Common myeloid progenitor, CD34-positive (primary cell): Measurements from ENCODE around the gene ADGRA1.
"Not testable (repeated sequence)": the region's sequence is repeated elsewhere in the genome, so short reads cannot be mapped to it uniquely, and the experiment has no call there.

ENCODE experiments used
- CTCF ChIA-PET: fragments of 350-600 bp; sonication (Branson Sonifier 250); formaldehyde crosslinking; loops from one replicate; lab custom pipeline; 2021; ENCODE audit warnings: antibody characterized with exemption; lab: Charles Lee
- POLR2A ChIA-PET: fragments of 350-600 bp; sonication (Branson Sonifier 250); formaldehyde crosslinking; loops from one replicate; lab custom pipeline; 2021; ENCODE audit warnings: antibody characterized with exemption; lab: Charles Lee
- DNase-seq, 3 donors: peaks; one replicate each; pipeline versions ENCODE4 v3.0.0 to v3.0.0-alpha.2; 2013
- H3K27ac ChIP-seq, 2 experiments: 1 replicate in 1 of 2; 2 replicates in 1 of 2; pipeline ENCODE4 v1.7.0; 2013; ENCODE audit warnings: inconsistent platforms in 2 of 2, low read length in 2 of 2, mild to moderate bottlenecking in 2 of 2, low read depth in 1 of 2, moderate library complexity in 1 of 2; ENCODE audit not compliant: severe bottlenecking in 2 of 2, insufficient read depth in 1 of 2, poor library complexity in 1 of 2
- H3K27me3 ChIP-seq, 5 experiments: replicated peaks in 2 of 5; 1 replicate in 3 of 5; 2 replicates in 2 of 5; pipeline versions ENCODE4 v1.6.1 to v1.7.0; 2013; ENCODE audit warnings: low read length in 4 of 5, mild to moderate bottlenecking in 2 of 5, moderate library complexity in 2 of 5, inconsistent platforms in 1 of 5; ENCODE audit not compliant: insufficient read depth in 5 of 5, control insufficient read depth in 4 of 5
- H3K36me3 ChIP-seq, 4 experiments: 1 replicate in 2 of 4; 2 replicates in 2 of 4; pipeline versions ENCODE4 v1.6.1 to v1.7.0; 2013; ENCODE audit warnings: low read length in 3 of 4, control low read depth in 1 of 4, mild to moderate bottlenecking in 1 of 4; ENCODE audit not compliant: control insufficient read depth in 4 of 4, insufficient read depth in 4 of 4
- H3K4me1 ChIP-seq, 4 experiments: 1 replicate in 3 of 4; 2 replicates in 1 of 4; pipeline versions ENCODE4 v1.6.1 to v1.7.1; 2013; ENCODE audit warnings: low read length in 3 of 4, mild to moderate bottlenecking in 3 of 4, control low read depth in 1 of 4, inconsistent platforms in 1 of 4, moderate library complexity in 1 of 4; ENCODE audit not compliant: control insufficient read depth in 4 of 4, insufficient read depth in 4 of 4; ENCODE audit errors: control extremely low read depth in 1 of 4
- H3K4me3 ChIP-seq, 7 experiments: 1 replicate in 4 of 7; 2 replicates in 3 of 7; pipeline versions ENCODE4 v1.5.1 to v1.7.0; 2013; ENCODE audit warnings: mild to moderate bottlenecking in 7 of 7, low read length in 6 of 7, moderate library complexity in 6 of 7, inconsistent platforms in 2 of 7, low read depth in 2 of 7, control low read depth in 1 of 7; ENCODE audit not compliant: insufficient read depth in 4 of 7, control insufficient read depth in 1 of 7; ENCODE audit errors: extremely low read depth in 1 of 7
- H3K9me3 ChIP-seq, 5 experiments: 1 replicate in 4 of 5; 2 replicates in 1 of 5; pipeline versions ENCODE4 v1.6.1 to v1.7.1; 2013; ENCODE audit warnings: low read length in 4 of 5, mild to moderate bottlenecking in 2 of 5, inconsistent platforms in 1 of 5, low read depth in 1 of 5, moderate library complexity in 1 of 5; ENCODE audit not compliant: control insufficient read depth in 4 of 5, insufficient read depth in 2 of 5; ENCODE audit errors: control extremely low read depth in 1 of 5
- WGBS: methylation state at CpG from one replicate; pipeline ENCODE4 v1.1.5; 2013; ENCODE audit not compliant: insufficient coverage; 5-methylcytosine and 5-hydroxymethylcytosine counted together

The ADGRA1 gene

DNA sequence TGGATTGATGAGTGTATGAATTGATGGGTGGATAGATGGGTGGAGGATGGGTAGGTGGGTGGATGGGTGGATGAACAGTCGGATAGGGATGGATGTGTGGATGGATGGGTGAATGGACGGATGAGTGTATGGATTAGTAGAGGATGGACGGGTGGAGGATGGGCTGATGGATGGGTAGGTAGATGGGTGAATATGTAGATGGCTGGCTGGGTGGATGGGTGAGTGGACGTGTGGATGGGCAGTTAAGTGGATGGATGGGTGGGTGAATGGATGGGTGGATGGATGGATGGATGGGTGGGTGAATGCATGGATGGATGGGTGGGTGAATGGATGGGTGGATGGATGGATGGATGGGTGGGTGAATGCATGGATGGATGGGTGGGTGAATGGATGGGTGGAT, 87.9 kb downstream of the ADGRA1 start:
- H3K4me1 ChIP-seq, CTCF ChIA-PET, H3K4me3 ChIP-seq, H3K36me3 ChIP-seq, H3K9me3 ChIP-seq, POLR2A ChIA-PET, H3K27ac ChIP-seq, DNase-seq: not testable (repeated sequence)
- H3K27me3 ChIP-seq: peaks cover 0 to 19% (median 4%) of the 10 kb centered on the region in 5 experiments
- 100% methylated on average over 4 of the region's 4 CpGs for WGBS

- CTCF ChIA-PET: no interaction called here
- Histone ChIP-seq H3K4me3 (no peak overlapping the region), H3K27me3 (peaks cover 0 to 13% (median 4%) of the 10 kb centered on the region in 5 experiments), H3K36me3 (no peaks in the 10 kb centered on the region), H3K27ac (no peak overlapping the region), H3K4me1 (no peaks in the 10 kb centered on the region), H3K9me3 (peaks cover 0 to 9% (median 2%) of the 10 kb centered on the region in 5 experiments)
- POLR2A ChIA-PET: no interaction called here
- no peak for DNase-seq
- WGBS: 98% methylated on average over 4 of the region's 4 CpGs
Measured at GRCh38 chr10:133176546-133176945, 88.8 kb downstream of the ADGRA1 start.

- Histone ChIP-seq H3K27me3 (peaks cover 0 to 9% (median 0%) of the 10 kb centered on the region in 5 experiments), H3K4me3 (no peak overlapping the region), H3K4me1 (no peaks in the 10 kb centered on the region), H3K9me3 (peaks cover 0 to 9% (median 2%) of the 10 kb centered on the region in 5 experiments), H3K27ac (no peak overlapping the region), H3K36me3 (no peaks in the 10 kb centered on the region)
- POLR2A ChIA-PET: no interaction called here
- CTCF ChIA-PET: no interaction called here
- no peak for DNase-seq
- 96% methylated on average over 12 of the region's 12 CpGs for WGBS
Measured at GRCh38 chr10:133177380-133178157, 89.8 kb downstream of the ADGRA1 start.

GRCh38 chr10:133178357-133179127, 90.8 kb downstream of the ADGRA1 start:
- ChIA-PET POLR2A (no interaction called here), CTCF (no interaction called here)
- DNase-seq: no peak
- H3K27me3 ChIP-seq: peaks cover 0 to 4% (median 0%) of the 10 kb centered on the region in 5 experiments
- H3K9me3 ChIP-seq: peaks cover 0 to 9% (median 2%) of the 10 kb centered on the region in 5 experiments
- H3K27ac ChIP-seq: no peak overlapping the region
- H3K4me3 ChIP-seq: no peak overlapping the region
- no peaks in the 10 kb centered on the region for H3K4me1 ChIP-seq
- 98% methylated on average over 27 of the region's 29 CpGs for WGBS
- no peaks in the 10 kb centered on the region for H3K36me3 ChIP-seq

GRCh38 chr10:133179128-133179520, 91.4 kb downstream of the ADGRA1 start:
- Histone ChIP-seq H3K36me3 (no peaks in the 10 kb centered on the region), H3K9me3 (peaks cover 0 to 9% (median 2%) of the 10 kb centered on the region in 5 experiments), H3K4me3 (no peak overlapping the region), H3K27ac (no peak overlapping the region), H3K4me1 (no peaks in the 10 kb centered on the region), H3K27me3 (peaks cover 0 to 8% (median 0%) of the 10 kb centered on the region in 5 experiments)
- ChIA-PET POLR2A (interaction anchor here (0.8 kb wide), 1 partner anchor 11 kb away, joined by 3 read pairs; no protein-coding TSS in a partner anchor), CTCF (no interaction called here)
- DNase-seq: no peak
- 95% methylated on average over 11 of the region's 11 CpGs for whole genome bisulfite sequencing

DNA sequence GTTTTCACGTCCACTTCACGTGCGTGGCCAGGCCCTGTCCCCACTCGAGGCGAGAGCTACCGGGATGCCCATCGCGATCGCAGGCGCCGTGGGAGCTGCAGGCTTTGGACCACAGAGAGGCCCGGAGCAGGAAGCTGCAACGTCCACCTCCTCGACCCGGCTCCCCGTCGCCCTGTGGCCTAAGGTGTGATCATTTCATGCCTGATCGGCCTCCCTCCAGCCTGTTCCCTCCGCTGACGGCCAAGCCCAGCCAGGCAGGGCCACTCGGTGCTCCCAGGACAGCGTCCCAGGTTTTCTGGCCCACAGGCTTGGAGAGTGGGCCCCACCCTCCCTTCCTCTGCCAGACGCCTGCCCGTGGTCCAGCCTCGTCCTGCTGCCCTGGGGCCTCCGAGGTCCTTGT, 91.9 kb downstream of the ADGRA1 start:
- Histone ChIP-seq H3K27me3 (peaks cover 0 to 10% (median 0%) of the 10 kb centered on the region in 5 experiments), H3K27ac (no peak overlapping the region), H3K9me3 (peaks cover 0 to 9% (median 2%) of the 10 kb centered on the region in 5 experiments), H3K36me3 (no peaks in the 10 kb centered on the region), H3K4me3 (no peak overlapping the region), H3K4me1 (no peaks in the 10 kb centered on the region)
- DNase-seq: no peak
- CTCF ChIA-PET: no interaction called here
- WGBS: 91% methylated on average over 24 of the region's 26 CpGs
- POLR2A ChIA-PET: interaction anchor here (0.8 kb wide), 1 partner anchor 12 kb away, joined by 3 read pairs; no protein-coding TSS in a partner anchor
